H7 (cell line): ENCODE data around the gene KLK4. TPM values are rescaled to one million over a fixed set of nuclear protein-coding genes. Genes with fewer than 3 reads are reported as not detected.

Experiments
- DNase-seq: peaks from one replicate; pipeline ENCODE4 v3.0.0; 2012
- H3K27me3 ChIP-seq: 2 replicates; pipeline ENCODE4 v1.6.0; 2011; ENCODE audit warnings: mild to moderate bottlenecking, low read length; ENCODE audit not compliant: control insufficient read depth, insufficient read depth
- H3K36me3 ChIP-seq: replicated peaks from 2 replicates; pipeline ENCODE4 v1.5.1; 2011; ENCODE audit warnings: low read length; ENCODE audit not compliant: control insufficient read depth, insufficient read depth
- H3K4me3 ChIP-seq: 2 replicates; pipeline ENCODE4 v1.5.1; 2011; ENCODE audit warnings: low read depth, mild to moderate bottlenecking, control low read depth, low read length, moderate library complexity; ENCODE audit not compliant: insufficient read depth
- total RNA-seq: library from RNA; depleted of rRNA; stranded (reverse); fragments of >200 nt; shearing (Covaris generic); gene quantifications from 2 replicates; pipeline ENCODE4 v1.2.3, GENCODE V29; 2014

The KLK4 gene
- total RNA-seq, 1 experiment from 2014 or later, result not detected

- Histone ChIP-seq H3K36me3 (no peaks in the 10 kb centered on the region), H3K4me3 (no peak overlapping the region), H3K27me3 (no peaks in the 10 kb centered on the region; the same call in 1 of the 2 replicates)
- no peak for DNase-seq
Measured at GRCh38 chr19:50928831-50929230, 17.6 kb upstream of the KLK4 start.

GRCh38 chr19:50926144-50926543, 14.9 kb upstream of the KLK4 start:
- no peaks in the 10 kb centered on the region for H3K27me3 ChIP-seq
- no peak overlapping the region for H3K4me3 ChIP-seq

GRCh38 chr19:50925734-50926133, 14.5 kb upstream of the KLK4 start:
- Histone ChIP-seq H3K36me3 (no peaks in the 10 kb centered on the region), H3K4me3 (no peak overlapping the region), H3K27me3 (no peaks in the 10 kb centered on the region)
- DNase-seq, result no peak

More at GRCh38 chr19:50926144-50926543, 14.9 kb upstream of the KLK4 start:
- H3K36me3 ChIP-seq, result no peaks in the 10 kb centered on the region
- no peak for DNase-seq

GRCh38 chr19:50924586-50924985, 13.4 kb upstream of the KLK4 start:
- no peak for DNase-seq
- Histone ChIP-seq H3K27me3 (no peaks in the 10 kb centered on the region; the same call in 1 of the 2 replicates), H3K4me3 (no peak overlapping the region), H3K36me3 (no peaks in the 10 kb centered on the region)

- no peaks in the 10 kb centered on the region for H3K36me3 ChIP-seq
- H3K4me3 ChIP-seq, result no peak overlapping the region
- H3K27me3 ChIP-seq, result no peaks in the 10 kb centered on the region; the same call in 1 of the 2 replicates
- peak; percentile 89 for DNase-seq
Measured at GRCh38 chr19:50922317-50922853, 11.2 kb upstream of the KLK4 start.

GRCh38 chr19:50921426-50922316, 10.5 kb upstream of the KLK4 start:
- Histone ChIP-seq H3K4me3 (no peak overlapping the region), H3K27me3 (no peaks in the 10 kb centered on the region; the same call in 1 of the 2 replicates), H3K36me3 (no peaks in the 10 kb centered on the region)
- DNase-seq, result peak; percentile 45

- Histone ChIP-seq H3K4me3 (no peak overlapping the region), H3K27me3 (peaks cover 26% of the 10 kb centered on the region), H3K36me3 (no peaks in the 10 kb centered on the region)
- no peak for DNase-seq
Measured at GRCh38 chr19:50916069-50916468, 4.9 kb upstream of the KLK4 start.

- no peaks in the 10 kb centered on the region for H3K36me3 ChIP-seq
- peak overlapping the region; percentile 25; the same call in 1 of the 2 replicates for H3K4me3 ChIP-seq
- peak; percentile 66 for DNase-seq
- peaks cover 48% of the 10 kb centered on the region for H3K27me3 ChIP-seq
Measured at GRCh38 chr19:50912727-50913716, 1.8 kb upstream of the KLK4 start.

- Histone ChIP-seq H3K4me3 (no peak overlapping the region), H3K36me3 (no peaks in the 10 kb centered on the region), H3K27me3 (peaks cover 49% of the 10 kb centered on the region)
- DNase-seq, result peak; percentile 70
Measured at GRCh38 chr19:50912102-50912599, 956 bp upstream of the KLK4 start.

GRCh38 chr19:50910722-50911121, 473 bp downstream of the KLK4 start:
- Histone ChIP-seq H3K4me3 (no peak overlapping the region), H3K36me3 (no peaks in the 10 kb centered on the region), H3K27me3 (peaks cover 51% of the 10 kb centered on the region)
- DNase-seq, result no peak

- Histone ChIP-seq H3K36me3 (no peaks in the 10 kb centered on the region), H3K4me3 (peak overlapping the region; percentile 41), H3K27me3 (peaks cover 50% of the 10 kb centered on the region)
- peak; percentile 99 for DNase-seq
Measured at GRCh38 chr19:50909240-50910070, 1.7 kb downstream of the KLK4 start.

GRCh38 chr19:50908336-50908735, 2.9 kb downstream of the KLK4 start:
- H3K36me3 ChIP-seq, result no peaks in the 10 kb centered on the region
- H3K27me3 ChIP-seq, result peaks cover 46% of the 10 kb centered on the region
- no peak overlapping the region for H3K4me3 ChIP-seq
- peak; percentile 28 for DNase-seq

- peaks cover 26% of the 10 kb centered on the region for H3K27me3 ChIP-seq
- no peak overlapping the region for H3K4me3 ChIP-seq
- no peaks in the 10 kb centered on the region for H3K36me3 ChIP-seq
- peak; percentile 88 for DNase-seq
Measured at GRCh38 chr19:50906217-50906616, 5.0 kb downstream of the KLK4 start.
